Heart left ventricle (tissue), 16 donors: ENCODE measurements around the gene ROR1. TPM values are rescaled to one million over a fixed set of nuclear protein-coding genes. Genes with fewer than 3 reads are reported as not detected.

Source experiments
- ATAC-seq, 4 donors: fragments of 200-7000 bp; cut with Tn5 transposase; one replicate each; pipeline ENCODE4 v1.9.1; 2020 to 2022; ENCODE audit warnings: moderate library complexity in 4 of 4, mild to moderate bottlenecking in 3 of 4, moderate number of reproducible peaks in 1 of 4
- DNase-seq, 5 donors: peaks; one replicate each; pipeline ENCODE4 v3.0.0-alpha.2; 2020
- H3K27ac ChIP-seq, 12 donors: fragments of 200-600 bp; sonication (generic) in 4 of 12; one replicate each; pipeline versions ENCODE4 v1.5.0 to v1.8.0; 2016 to 2022; ENCODE audit warnings: mild to moderate bottlenecking in 2 of 12
- H3K27me3 ChIP-seq, 9 donors: fragments of 200-600 bp; sonication (generic) in 2 of 9; one replicate each; pipeline versions ENCODE4 v1.5.1 to v1.8.0; 2016 to 2022; ENCODE audit warnings: mild to moderate bottlenecking in 3 of 9
- H3K36me3 ChIP-seq, 9 donors: fragments of 200-600 bp; sonication (generic) in 2 of 9; one replicate each; pipeline versions ENCODE4 v1.5.0 to v1.8.0; 2018 to 2022; ENCODE audit warnings: mild to moderate bottlenecking in 2 of 9
- H3K4me1 ChIP-seq, 12 donors: fragments of 200-600 bp; sonication (generic) in 4 of 12; one replicate each; pipeline versions ENCODE4 v1.5.0 to v1.8.0; 2016 to 2022; ENCODE audit warnings: mild to moderate bottlenecking in 3 of 12
- H3K4me3 ChIP-seq, 12 donors: fragments of 200-600 bp; sonication (generic) in 4 of 12; one replicate each; pipeline versions ENCODE4 v1.5.0 to v1.8.0; 2017 to 2022; ENCODE audit warnings: mild to moderate bottlenecking in 9 of 12, moderate library complexity in 4 of 12
- H3K9me3 ChIP-seq, 12 donors: fragments of 200-600 bp; sonication (generic) in 4 of 12; one replicate each; pipeline versions ENCODE4 v1.5.0 to v1.8.0; 2016 to 2022; ENCODE audit warnings: mild to moderate bottlenecking in 1 of 12
- POLR2A ChIP-seq, 2 donors: fragments of 450-650 bp; IDR thresholded peaks; one replicate each; pipeline ENCODE4 v1.6.1; 2017; ENCODE audit warnings: antibody characterized with exemption in 2 of 2, mild to moderate bottlenecking in 2 of 2, moderate library complexity in 2 of 2
- WGBS, 4 donors: extraction: QIAGEN DNeasy Blood & Tissue Kit in 2 of 4; methylation state at CpG; one replicate each; pipeline versions ENCODE4 v1.1.5 to v1.1.7; 2013 to 2018; 5-methylcytosine and 5-hydroxymethylcytosine counted together
- intact Hi-C, 10 donors: fragments of 100-400 bp; cut with DNase I; formaldehyde crosslinking; loops; one replicate each; pipeline versions ENCODE4 v1.11.1 to v1.14.2; 2022
- polyA plus RNA-seq, 2 donors: library from polyadenylated mRNA; stranded (reverse); fragments of 200-250 nt; gene quantifications; one replicate each; pipeline ENCODE4 v1.2.3, GENCODE V29; 2013
- total RNA-seq, 9 donors: library from RNA; depleted of rRNA in 2 of 9; stranded (reverse); fragments of >200 nt in 2 of 9; fragmentation: NEBNext Ultra II Directional in 3 of 9; extraction: Animal tissue kit (Norgen Biotek cat#: 25700) in 3 of 9; gene quantifications; one replicate each; pipeline versions ENCODE4 v1.1.0 to v1.2.4, GENCODE V29; 2016 to 2023
- TF ChIP-seq, protein P1 (sequence below), 12 donors: fragments of 200-600 bp; sonication (generic) in 4 of 12; IDR thresholded peaks; one replicate each; pipeline versions ENCODE4 v1.5.0 to v1.8.0; 2018 to 2022; ENCODE audit warnings: antibody characterized with exemption in 12 of 12, mild to moderate bottlenecking in 5 of 12
- donor health status: ischemic (EF 13 %, LVEDD 7.1; RV severe dilation, severe dysfunction).
- donor health status: healthy with polysubstance abuse.
- donor health status: DM: no; HTN: yes; CAD: no.
- donor health status: DM: no; HTN: no; CAD: no.
- donor health status: ischemic (EF 25% LVEDD 6.9; RV normal size, moderate dysfunction).
- donor health status: ischemic (EF 25% LVEDD 5.7; RV mildly dilated, moderate dysfunction).
- donor health status: healthy.
- donor health status: DM: yes; HTN: yes; CAD: no.
- donor health status: ischemic (EF 35%, LVEDD 5.7; RV mildly dilated, moderate dysfunction).
- donor health status: nonischemic (EF 11% LVEDD 7.7; RV severe dilation, severe dysfunction).
- donor health status: DM: yes; HTN: yes; CAD: no.
- donor health status: PGD.
- donor health status: ischemic (EF 29% LVEDD 5.4; RV normal size, mild dysfunction).
- donor health status: nonischemic (EF 23%, LVEDD 6.1; RV moderate dilation, normal function).

ROR1 gene
- total and polyA plus RNA-seq, 11 donors, result 4.1 to 35.3 (median 19.3) TPM

DNA sequence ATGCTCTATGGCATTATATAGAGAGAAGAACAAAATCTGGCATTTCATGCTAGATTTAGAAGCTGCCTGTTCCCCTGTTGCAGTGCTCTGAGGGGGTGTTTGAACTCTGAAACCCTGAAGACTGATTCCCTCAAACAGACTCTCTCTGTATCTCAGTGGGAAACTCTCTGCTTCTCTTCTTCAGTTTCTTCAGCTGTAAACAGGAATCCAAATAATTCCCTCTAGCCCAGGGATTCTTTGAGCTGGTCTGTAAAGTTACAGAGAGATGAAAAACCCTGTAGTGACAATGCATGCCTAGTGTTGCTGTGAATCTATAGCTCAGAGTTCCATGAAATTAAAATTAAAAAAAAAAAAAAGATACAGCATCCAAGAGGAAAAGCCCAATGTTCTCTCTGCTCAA is 17.0 kb upstream of the ROR1 start:
- Histone ChIP-seq H3K4me1 (peaks cover 0 to 4% (median 0%) of the 10 kb centered on the region in 12 donors), H3K9me3 (no peaks in the 10 kb centered on the region), H3K36me3 (no peaks in the 10 kb centered on the region), H3K4me3 (no peak overlapping the region), H3K27ac (no peak overlapping the region), H3K27me3 (no peaks in the 10 kb centered on the region)
- DNase-seq (no peak), ATAC-seq (no peak)
- TF ChIP-seq, protein P1, sequence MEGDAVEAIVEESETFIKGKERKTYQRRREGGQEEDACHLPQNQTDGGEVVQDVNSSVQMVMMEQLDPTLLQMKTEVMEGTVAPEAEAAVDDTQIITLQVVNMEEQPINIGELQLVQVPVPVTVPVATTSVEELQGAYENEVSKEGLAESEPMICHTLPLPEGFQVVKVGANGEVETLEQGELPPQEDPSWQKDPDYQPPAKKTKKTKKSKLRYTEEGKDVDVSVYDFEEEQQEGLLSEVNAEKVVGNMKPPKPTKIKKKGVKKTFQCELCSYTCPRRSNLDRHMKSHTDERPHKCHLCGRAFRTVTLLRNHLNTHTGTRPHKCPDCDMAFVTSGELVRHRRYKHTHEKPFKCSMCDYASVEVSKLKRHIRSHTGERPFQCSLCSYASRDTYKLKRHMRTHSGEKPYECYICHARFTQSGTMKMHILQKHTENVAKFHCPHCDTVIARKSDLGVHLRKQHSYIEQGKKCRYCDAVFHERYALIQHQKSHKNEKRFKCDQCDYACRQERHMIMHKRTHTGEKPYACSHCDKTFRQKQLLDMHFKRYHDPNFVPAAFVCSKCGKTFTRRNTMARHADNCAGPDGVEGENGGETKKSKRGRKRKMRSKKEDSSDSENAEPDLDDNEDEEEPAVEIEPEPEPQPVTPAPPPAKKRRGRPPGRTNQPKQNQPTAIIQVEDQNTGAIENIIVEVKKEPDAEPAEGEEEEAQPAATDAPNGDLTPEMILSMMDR (IDR thresholded peaks at IDR 0.05), result no peak
- no peak for TF ChIP-seq POLR2A (IDR thresholded peaks at IDR 0.05)
- intact Hi-C loops, result loop anchor here in 1 of 10 donors (10.0 kb wide), 1 partner anchor 58 kb away; no protein-coding TSS in a partner anchor

- no peak for ATAC-seq
- no peaks in the 10 kb centered on the region for H3K36me3 ChIP-seq
- DNase-seq, result no peak
- H3K9me3 ChIP-seq, result no peaks in the 10 kb centered on the region
- intact Hi-C loops, result loop anchor here in 1 of 10 donors (10.0 kb wide), 1 partner anchor 57 kb away; no protein-coding TSS in a partner anchor
- no peaks in the 10 kb centered on the region for H3K27me3 ChIP-seq
- H3K4me1 ChIP-seq, result peaks cover 0 to 4% (median 0%) of the 10 kb centered on the region in 12 donors
- H3K4me3 ChIP-seq, result no peak overlapping the region
- TF ChIP-seq POLR2A (IDR thresholded peaks at IDR 0.05), result no peak
- TF ChIP-seq, protein P1 (IDR thresholded peaks at IDR 0.05), result no peak
- no peak overlapping the region for H3K27ac ChIP-seq
Measured at GRCh38 chr1:63757334-63757733, 16.5 kb upstream of the ROR1 start.

GRCh38 chr1:63758791-63759190 is 15.0 kb upstream of the ROR1 start:
- peaks cover 0 to 4% (median 0%) of the 10 kb centered on the region in 12 donors for H3K4me1 ChIP-seq
- DNase-seq (no peak), ATAC-seq (no peak)
- peaks cover 0 to 9% (median 0%) of the 10 kb centered on the region in 12 donors for H3K9me3 ChIP-seq
- intact Hi-C loops, result loop anchor here in 1 of 10 donors (10.0 kb wide), 1 partner anchor 56 kb away; no protein-coding TSS in a partner anchor
- no peak overlapping the region for H3K27ac ChIP-seq
- no peak overlapping the region for H3K4me3 ChIP-seq
- H3K27me3 ChIP-seq, result no peaks in the 10 kb centered on the region
- H3K36me3 ChIP-seq, result no peaks in the 10 kb centered on the region
- 48 to 61% (median 55%) methylated on average over 6 of the region's 6 CpGs for WGBS, 4 donors
- no peak for TF ChIP-seq POLR2A (IDR thresholded peaks at IDR 0.05)
- TF ChIP-seq, protein P1 (IDR thresholded peaks at IDR 0.05), result no peak

GRCh38 chr1:63759778-63760177 is 14.0 kb upstream of the ROR1 start:
- Histone ChIP-seq H3K27ac (no peak overlapping the region), H3K27me3 (no peaks in the 10 kb centered on the region), H3K4me3 (no peak overlapping the region), H3K4me1 (peaks cover 0 to 4% (median 0%) of the 10 kb centered on the region in 12 donors), H3K36me3 (no peaks in the 10 kb centered on the region), H3K9me3 (peaks cover 0 to 10% (median 0%) of the 10 kb centered on the region in 12 donors)
- ATAC-seq (no peak), DNase-seq (no peak)
- intact Hi-C loops, result loop anchor here in 1 of 10 donors (10.0 kb wide), 1 partner anchor 55 kb away; no protein-coding TSS in a partner anchor
- no peak for TF ChIP-seq POLR2A (IDR thresholded peaks at IDR 0.05)
- TF ChIP-seq, protein P1 (IDR thresholded peaks at IDR 0.05), result no peak
